Measurements from ENCODE around the gene UXT. TPM values are rescaled to one million over a fixed set of nuclear protein-coding genes. Genes with fewer than 3 reads are reported as not detected.

The UXT gene
- total RNA-seq, 2 experiments from 2014 or later, result 171 to 284 TPM

DNA sequence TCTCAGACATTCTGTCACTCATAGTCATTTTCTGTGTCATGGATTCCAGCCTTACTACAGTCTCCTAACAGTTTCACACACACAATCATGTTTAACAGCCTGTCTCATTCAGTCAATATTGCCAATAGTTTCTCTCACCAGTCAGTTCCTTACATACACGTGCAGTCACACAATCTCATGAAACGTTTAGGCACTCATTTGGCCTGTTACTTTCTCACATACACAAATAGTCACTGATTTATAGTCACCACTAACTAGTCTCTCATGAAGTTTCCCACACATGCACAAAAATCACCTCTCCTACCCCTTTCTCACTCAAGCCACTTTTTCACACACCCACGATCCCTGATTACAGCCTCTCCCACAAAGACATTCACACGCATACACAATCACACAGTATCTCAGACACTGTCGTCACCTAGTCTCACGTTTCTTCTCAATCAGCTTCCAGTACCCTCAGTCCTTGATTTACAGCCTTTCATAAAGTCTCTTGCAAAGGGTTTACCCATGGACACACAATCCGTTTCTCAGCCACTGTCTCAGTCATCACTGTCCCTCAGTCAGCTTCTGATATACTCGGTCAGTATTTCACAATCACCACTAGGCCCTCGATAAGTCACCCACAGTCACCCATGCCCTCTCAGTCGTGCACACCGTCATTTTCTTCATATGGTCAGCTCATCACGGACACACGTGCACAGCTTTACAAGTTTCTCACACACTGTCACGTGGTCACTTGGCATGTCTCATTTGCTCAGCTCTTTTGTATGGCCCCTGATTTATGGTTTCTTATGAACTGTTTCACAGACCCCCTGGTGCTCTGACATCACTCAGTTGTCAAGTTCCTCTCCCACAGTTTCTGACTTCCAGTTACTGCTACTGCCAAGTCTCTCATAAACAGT is 25.0 kb downstream of the UXT start:
- Histone ChIP-seq H3K9me3 (ENCODE audit: low read length) (no peaks in the 10 kb centered on the region), H3K36me3 (ENCODE audit: insufficient read depth, low read length) (peaks cover 37% of the 10 kb centered on the region), H3K79me2 (ENCODE audit: insufficient read depth, low read depth, low read length) (no peaks in the 10 kb centered on the region), H3K9me2 (ENCODE audit: insufficient read depth, low read length) (no peaks in the 10 kb centered on the region), H3K4me1 (ENCODE audit: insufficient read depth, low read length, poor library complexity, severe bottlenecking) (peaks cover 15% of the 10 kb centered on the region), H3K27ac (ENCODE audit: low read depth, low read length, poor library complexity, severe bottlenecking) (no peak overlapping the region), H3K4me2 (ENCODE audit: low read length) (no peak overlapping the region), H3K4me3 (ENCODE audit: low read depth, low read length, poor library complexity, severe bottlenecking) (no peak overlapping the region), H2AFZ (ENCODE audit: low read length) (no peak overlapping the region), H4K20me1 (ENCODE audit: insufficient read depth, low read length) (no peaks in the 10 kb centered on the region)
- no peak for DNase-seq (ENCODE audit: low spot score)
- CTCF ChIA-PET (ENCODE audit: unreplicated experiment), result no interaction called here
- intact Hi-C loops (cut with micrococcal nuclease; ENCODE audit: unreplicated experiment), result no loop called here
- TF ChIP-seq EZH2phosphoT487 (IDR thresholded peaks at IDR 0.05; ENCODE audit: borderline replicate concordance, low read depth, low read length) (no peak), CTCF (conservative IDR thresholded peaks at IDR 0.05; ENCODE audit: low read length) (no peak)
- BruUV-seq (replicated peaks), result no TSS peak
- POLR2A ChIA-PET, result no interaction called here

DNA sequence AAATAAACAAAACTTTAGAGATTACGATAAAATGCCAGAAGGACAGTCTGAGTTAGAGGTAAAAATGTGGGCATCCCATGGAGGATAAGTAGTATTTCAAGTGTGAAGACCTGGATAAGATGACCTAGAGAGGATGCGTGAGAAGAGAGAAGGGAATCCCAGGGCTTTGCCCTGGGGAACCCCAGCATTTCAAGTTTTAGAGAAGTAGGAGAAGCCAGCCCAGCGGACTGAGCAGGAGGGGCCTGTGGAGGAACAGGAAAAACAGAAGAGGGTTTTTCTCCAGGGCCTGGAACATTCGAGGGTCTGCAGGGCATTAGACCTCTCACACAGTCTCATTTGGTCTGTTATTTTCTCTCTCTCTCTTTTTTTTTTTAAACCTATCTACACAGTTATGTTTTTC is 26.3 kb downstream of the UXT start:
- TF ChIP-seq EZH2phosphoT487 (IDR thresholded peaks at IDR 0.05; ENCODE audit: borderline replicate concordance, low read depth, low read length) (no peak), CTCF (conservative IDR thresholded peaks at IDR 0.05; ENCODE audit: low read length) (no peak)
- H3K9me3 ChIP-seq (ENCODE audit: low read length), result no peaks in the 10 kb centered on the region
- H3K9me2 ChIP-seq (ENCODE audit: insufficient read depth, low read length), result no peaks in the 10 kb centered on the region
- H3K4me2 ChIP-seq (ENCODE audit: low read length), result no peak overlapping the region
- H3K79me2 ChIP-seq (ENCODE audit: insufficient read depth, low read depth, low read length), result no peaks in the 10 kb centered on the region
- H2AFZ ChIP-seq (ENCODE audit: low read length), result no peak overlapping the region
- DNase-seq (ENCODE audit: low spot score), result no peak
- H3K4me3 ChIP-seq (ENCODE audit: low read depth, low read length, poor library complexity, severe bottlenecking), result no peak overlapping the region
- intact Hi-C loops (cut with micrococcal nuclease; ENCODE audit: unreplicated experiment), result no loop called here
- ChIA-PET CTCF (ENCODE audit: unreplicated experiment) (no interaction called here), POLR2A (no interaction called here)
- H3K36me3 ChIP-seq (ENCODE audit: insufficient read depth, low read length), result peaks cover 24% of the 10 kb centered on the region
- H4K20me1 ChIP-seq (ENCODE audit: insufficient read depth, low read length), result no peaks in the 10 kb centered on the region
- BruUV-seq (replicated peaks), result no TSS peak
- H3K27ac ChIP-seq (ENCODE audit: low read depth, low read length, poor library complexity, severe bottlenecking), result no peak overlapping the region
- H3K4me1 ChIP-seq (ENCODE audit: insufficient read depth, low read length, poor library complexity, severe bottlenecking), result peaks cover 17% of the 10 kb centered on the region

DNA sequence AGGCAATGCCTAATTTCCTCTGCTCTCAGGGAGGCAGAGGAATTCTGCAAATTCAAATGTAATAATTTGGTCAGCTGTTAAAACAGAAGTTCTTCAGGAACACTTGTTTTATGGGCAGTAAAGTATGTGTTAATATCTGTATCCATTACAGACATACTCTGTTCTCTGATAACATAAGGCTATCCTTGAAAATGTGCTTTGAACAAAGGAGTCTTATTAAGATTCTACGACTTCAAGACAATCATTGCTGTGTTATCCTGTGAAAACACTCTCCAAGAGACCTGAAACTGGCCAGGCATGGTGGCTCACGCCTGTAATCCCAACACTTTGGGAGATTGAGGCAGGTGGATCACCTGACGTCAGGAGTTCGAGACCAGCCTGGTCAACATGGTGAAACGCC is 27.3 kb downstream of the UXT start:
- no peaks in the 10 kb centered on the region for H4K20me1 ChIP-seq (ENCODE audit: insufficient read depth, low read length)
- peaks cover 17% of the 10 kb centered on the region for H3K4me1 ChIP-seq (ENCODE audit: insufficient read depth, low read length, poor library complexity, severe bottlenecking)
- H3K9me3 ChIP-seq (ENCODE audit: low read length), result no peaks in the 10 kb centered on the region
- no TSS peak for BruUV-seq (replicated peaks)
- intact Hi-C loops (cut with micrococcal nuclease; ENCODE audit: unreplicated experiment), result no loop called here
- H3K27ac ChIP-seq (ENCODE audit: low read depth, low read length, poor library complexity, severe bottlenecking), result no peak overlapping the region
- POLR2A ChIA-PET, result no interaction called here
- no peak for TF ChIP-seq EZH2phosphoT487 (IDR thresholded peaks at IDR 0.05; ENCODE audit: borderline replicate concordance, low read depth, low read length)
- no peak for TF ChIP-seq CTCF (conservative IDR thresholded peaks at IDR 0.05; ENCODE audit: low read length)
- CTCF ChIA-PET (ENCODE audit: unreplicated experiment), result no interaction called here
- H3K9me2 ChIP-seq (ENCODE audit: insufficient read depth, low read length), result no peaks in the 10 kb centered on the region
- no peak for DNase-seq (ENCODE audit: low spot score)
- no peak overlapping the region for H3K4me2 ChIP-seq (ENCODE audit: low read length)
- no peak overlapping the region for H2AFZ ChIP-seq (ENCODE audit: low read length)
- H3K79me2 ChIP-seq (ENCODE audit: insufficient read depth, low read depth, low read length), result no peaks in the 10 kb centered on the region
- H3K36me3 ChIP-seq (ENCODE audit: insufficient read depth, low read length), result peaks cover 16% of the 10 kb centered on the region
- H3K4me3 ChIP-seq (ENCODE audit: low read depth, low read length, poor library complexity, severe bottlenecking), result no peak overlapping the region

Data from OCI-LY7 (cell line).